Stimulated activated naive B cell treated with anti-CD40 and anti-IgM and Interleukin-4, amounts not matched to agents 10 μg/mL and 1 μg/mL and 100 μg/mL, for 72 hours (primary cell): ENCODE data around the gene FAHD2B.
A peak's percentile ranks its signal among the peaks of the same experiment; 100 is the strongest.
"Not testable (repeated sequence)": the region's sequence is repeated elsewhere in the genome, so short reads cannot be mapped to it uniquely, and the experiment has no call there.

Experiments used
- ATAC-seq, 2 donors: fragments of 150-1000 bp; cut with Tn5 transposase; replicated peaks; 2 replicates each; pipeline ENCODE4 v1.10.0; 2021; ENCODE audit warnings: moderate library complexity in 1 of 2
- DNase-seq: peaks from one replicate; pipeline ENCODE4 v3.0.0; 2021
- H3K27ac Mint-ChIP-seq: one replicate; pipeline ENCODE4 v1.8.0; 2022; ENCODE audit warnings: mild to moderate bottlenecking, mixed read lengths
- H3K27me3 Mint-ChIP-seq, 2 donors: one replicate each; pipeline ENCODE4 v1.8.0; 2022; ENCODE audit warnings: mixed read lengths in 2 of 2
- H3K36me3 Mint-ChIP-seq, 2 donors: one replicate each; pipeline ENCODE4 v1.8.0; 2022; ENCODE audit warnings: mixed read lengths in 2 of 2, mild to moderate bottlenecking in 1 of 2
- H3K4me1 Mint-ChIP-seq, 2 donors: one replicate each; pipeline ENCODE4 v1.8.0; 2022; ENCODE audit warnings: mixed read lengths in 2 of 2, mild to moderate bottlenecking in 1 of 2
- H3K4me3 Mint-ChIP-seq, 2 donors: one replicate each; pipeline ENCODE4 v1.8.0; 2022; ENCODE audit warnings: mild to moderate bottlenecking in 2 of 2, mixed read lengths in 2 of 2, moderate library complexity in 1 of 2
- H3K9me3 Mint-ChIP-seq, 2 donors: one replicate each; pipeline ENCODE4 v1.8.0; 2022; ENCODE audit warnings: mixed read lengths in 2 of 2, mild to moderate bottlenecking in 1 of 2

FAHD2B gene

DNA sequence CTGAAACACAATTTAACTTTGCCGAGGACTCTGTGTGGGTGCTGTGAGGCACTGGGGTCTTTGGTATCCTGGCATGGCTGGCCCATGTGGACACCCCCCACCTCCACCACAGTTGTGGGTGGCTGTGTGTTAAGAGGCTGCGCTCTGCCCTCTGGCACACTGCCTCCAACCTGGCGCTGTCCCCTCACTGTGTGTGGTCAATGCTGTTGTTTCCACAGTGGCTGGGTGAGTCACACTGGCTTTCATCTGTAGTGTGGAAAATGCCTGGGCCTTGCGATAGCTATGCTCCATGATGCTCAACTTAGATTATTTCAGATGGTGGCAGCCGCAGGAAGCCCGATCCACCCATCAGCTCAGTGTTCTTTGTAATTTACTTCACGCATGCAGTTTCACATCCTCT is 9.6 kb downstream of the FAHD2B start:
- not testable (repeated sequence) for H3K4me3 Mint-ChIP-seq, H3K27me3 Mint-ChIP-seq, DNase-seq, H3K4me1 Mint-ChIP-seq, H3K27ac Mint-ChIP-seq, H3K36me3 Mint-ChIP-seq, H3K9me3 Mint-ChIP-seq
- peak; percentile 87 to 97 for ATAC-seq

DNA sequence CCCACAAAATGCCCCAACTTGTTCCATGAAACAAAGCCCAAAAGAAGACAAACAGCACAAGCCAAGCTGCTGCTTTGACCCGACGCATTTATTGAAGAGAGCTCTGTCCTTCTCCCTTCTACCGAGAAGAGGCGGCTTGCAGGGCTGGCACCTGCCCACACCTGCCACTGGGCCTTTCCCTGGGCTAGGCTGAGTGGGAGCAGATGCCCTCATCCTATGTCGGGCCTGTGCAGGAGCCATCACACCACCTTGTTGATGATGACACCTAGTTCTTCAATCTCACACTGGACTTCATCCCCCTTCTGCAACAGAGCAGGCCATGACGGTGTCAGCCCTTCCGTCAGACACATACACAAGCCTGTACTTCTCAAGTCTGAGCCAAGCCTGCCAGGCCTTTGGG is 11.2 kb downstream of the FAHD2B start:
- not testable (repeated sequence) for H3K9me3 Mint-ChIP-seq, ATAC-seq, H3K27me3 Mint-ChIP-seq, H3K4me3 Mint-ChIP-seq, H3K27ac Mint-ChIP-seq, H3K4me1 Mint-ChIP-seq, H3K36me3 Mint-ChIP-seq, DNase-seq

DNA sequence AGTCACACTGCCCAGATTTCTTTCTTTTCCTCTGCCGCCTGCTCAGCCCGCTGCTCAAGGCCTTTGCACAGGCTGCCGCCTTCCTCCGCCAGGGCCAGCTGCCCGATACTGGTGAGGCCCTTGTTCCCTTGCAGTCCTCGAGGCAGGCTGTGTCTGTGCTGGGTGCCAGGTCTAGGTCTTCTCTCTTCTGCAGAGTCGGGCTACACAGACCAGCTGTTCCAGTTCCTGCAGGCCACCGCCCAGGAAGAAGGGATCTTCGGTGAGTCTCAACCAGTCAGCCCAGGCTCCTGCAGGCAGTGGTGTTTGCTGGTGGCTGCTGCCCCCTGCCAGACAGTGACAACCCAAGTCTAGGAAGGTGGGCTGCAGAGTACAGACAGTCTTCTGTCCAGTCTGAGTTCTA is 12.5 kb downstream of the FAHD2B start:
- H3K4me3 Mint-ChIP-seq, H3K4me1 Mint-ChIP-seq, H3K36me3 Mint-ChIP-seq, H3K9me3 Mint-ChIP-seq, DNase-seq, H3K27ac Mint-ChIP-seq, ATAC-seq, H3K27me3 Mint-ChIP-seq: not testable (repeated sequence)

DNA sequence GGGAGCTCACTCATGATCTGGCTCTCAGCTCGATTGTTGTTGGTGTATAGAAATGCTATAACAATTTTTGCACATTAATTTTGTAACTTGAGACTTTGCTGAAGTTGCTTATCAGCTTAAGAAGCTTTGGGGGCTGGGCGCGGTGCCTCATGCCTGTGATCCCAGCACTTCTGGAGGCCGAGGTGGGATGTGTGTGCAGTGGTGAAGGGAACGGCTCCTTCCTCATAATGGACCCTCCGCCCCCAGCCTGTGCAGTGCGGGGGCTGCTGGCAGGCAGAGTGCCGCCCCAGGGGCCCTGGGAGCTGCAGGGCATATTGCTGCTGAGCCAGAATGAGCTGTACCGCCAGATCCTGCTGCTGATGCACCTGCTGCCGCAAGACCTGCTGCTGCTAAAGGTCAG is 13.8 kb downstream of the FAHD2B start:
- DNase-seq, H3K4me1 Mint-ChIP-seq, H3K27ac Mint-ChIP-seq, H3K4me3 Mint-ChIP-seq, ATAC-seq, H3K9me3 Mint-ChIP-seq, H3K27me3 Mint-ChIP-seq, H3K36me3 Mint-ChIP-seq: not testable (repeated sequence)

DNA sequence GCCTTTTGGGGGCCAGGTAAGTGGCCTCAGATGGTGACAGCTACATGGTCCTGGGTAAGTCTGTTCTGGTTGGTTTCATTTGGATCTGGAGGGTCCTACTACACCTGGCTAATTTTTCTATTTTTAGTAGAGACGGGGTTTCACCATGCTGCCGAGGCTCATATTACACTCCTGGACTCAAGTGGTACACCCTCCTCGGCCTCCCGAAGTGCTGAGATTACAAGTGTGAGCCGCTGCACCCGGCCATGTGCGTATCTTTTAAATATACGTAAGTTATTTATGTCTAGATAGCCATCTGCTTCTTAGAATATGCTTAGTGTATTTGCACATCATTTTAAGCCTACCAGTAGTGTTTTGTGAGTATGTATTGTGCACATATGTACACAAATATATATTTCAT is 17.5 kb downstream of the FAHD2B start:
- not testable (repeated sequence) for ATAC-seq, H3K9me3 Mint-ChIP-seq, H3K27me3 Mint-ChIP-seq, H3K4me3 Mint-ChIP-seq, H3K4me1 Mint-ChIP-seq, DNase-seq, H3K27ac Mint-ChIP-seq, H3K36me3 Mint-ChIP-seq

DNA sequence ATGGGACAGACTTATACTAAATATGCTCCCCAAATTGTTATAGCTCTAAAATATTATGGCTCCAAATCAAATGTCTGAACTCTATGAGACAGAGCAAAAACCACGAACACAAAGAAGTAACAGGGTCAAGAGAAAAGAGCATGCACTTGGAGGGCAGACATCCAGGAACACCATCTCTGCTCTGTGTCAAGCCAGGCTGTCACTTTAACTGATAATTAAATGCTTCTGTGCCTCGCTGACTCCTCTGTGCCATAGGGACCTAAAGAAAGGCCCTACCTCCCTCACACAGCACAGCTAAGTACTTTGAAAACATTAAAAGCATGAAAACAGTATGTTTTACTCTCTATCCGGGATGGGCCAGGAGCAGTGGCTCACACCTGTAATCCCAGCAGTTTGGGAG is 23.8 kb downstream of the FAHD2B start:
- H3K4me3 Mint-ChIP-seq, H3K9me3 Mint-ChIP-seq, H3K27ac Mint-ChIP-seq, DNase-seq, H3K4me1 Mint-ChIP-seq, H3K36me3 Mint-ChIP-seq, ATAC-seq: not testable (repeated sequence)
- peaks cover 5 to 13% of the 10 kb centered on the region in 2 donors for H3K27me3 Mint-ChIP-seq

DNA sequence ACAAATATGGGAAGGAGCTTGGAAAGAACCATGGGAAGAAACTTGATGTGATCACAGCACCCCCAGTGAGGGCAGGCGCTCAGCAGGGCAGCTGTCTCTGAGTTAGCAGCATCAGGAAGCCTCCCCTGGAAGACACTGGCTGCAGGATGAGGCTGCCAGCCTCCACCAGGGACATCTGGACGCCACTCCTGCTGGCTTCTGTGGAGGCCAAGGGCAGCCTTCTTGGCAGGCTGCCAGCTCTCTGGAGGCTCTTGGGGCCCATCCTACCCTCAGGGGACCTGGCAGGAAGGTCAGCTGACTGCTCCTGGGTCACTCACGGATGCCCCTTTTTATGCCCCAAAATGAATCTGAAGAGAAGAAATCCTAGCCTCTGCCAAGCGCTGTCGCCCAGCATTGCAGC is 26.0 kb downstream of the FAHD2B start:
- peaks cover 11 to 13% of the 10 kb centered on the region in 2 donors for H3K27me3 Mint-ChIP-seq
- not testable (repeated sequence) for ATAC-seq, H3K36me3 Mint-ChIP-seq, H3K4me3 Mint-ChIP-seq, H3K27ac Mint-ChIP-seq, H3K9me3 Mint-ChIP-seq, DNase-seq, H3K4me1 Mint-ChIP-seq

DNA sequence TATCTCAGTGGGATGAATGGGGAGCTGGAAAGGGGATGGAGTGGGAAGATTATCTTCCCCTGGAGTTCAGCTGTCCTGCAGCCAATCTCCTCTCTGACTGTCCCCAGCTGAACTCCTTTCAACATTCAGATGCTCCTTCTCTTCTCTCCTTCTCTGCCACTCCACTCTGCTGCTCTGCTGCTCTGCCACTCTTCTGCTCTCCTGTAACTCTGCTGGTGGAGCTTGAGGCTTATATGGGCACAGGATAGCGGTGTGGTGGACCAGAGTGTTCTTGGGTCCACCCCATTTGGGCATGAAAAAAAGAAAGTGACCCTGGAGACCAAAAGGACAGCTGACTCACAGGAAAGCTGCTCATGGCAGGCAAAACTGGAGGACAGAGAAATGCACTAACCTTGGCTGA is 26.6 kb downstream of the FAHD2B start:
- Mint-ChIP-seq H3K4me3 (no peak overlapping the region), H3K27me3 (peaks cover 11 to 13% of the 10 kb centered on the region in 2 donors), H3K4me1 (peaks cover 0 to 3% of the 10 kb centered on the region in 2 donors), H3K9me3 (no peaks in the 10 kb centered on the region), H3K27ac (no peak overlapping the region), H3K36me3 (no peaks in the 10 kb centered on the region)
- ATAC-seq = no peak
- DNase-seq = no peak

DNA sequence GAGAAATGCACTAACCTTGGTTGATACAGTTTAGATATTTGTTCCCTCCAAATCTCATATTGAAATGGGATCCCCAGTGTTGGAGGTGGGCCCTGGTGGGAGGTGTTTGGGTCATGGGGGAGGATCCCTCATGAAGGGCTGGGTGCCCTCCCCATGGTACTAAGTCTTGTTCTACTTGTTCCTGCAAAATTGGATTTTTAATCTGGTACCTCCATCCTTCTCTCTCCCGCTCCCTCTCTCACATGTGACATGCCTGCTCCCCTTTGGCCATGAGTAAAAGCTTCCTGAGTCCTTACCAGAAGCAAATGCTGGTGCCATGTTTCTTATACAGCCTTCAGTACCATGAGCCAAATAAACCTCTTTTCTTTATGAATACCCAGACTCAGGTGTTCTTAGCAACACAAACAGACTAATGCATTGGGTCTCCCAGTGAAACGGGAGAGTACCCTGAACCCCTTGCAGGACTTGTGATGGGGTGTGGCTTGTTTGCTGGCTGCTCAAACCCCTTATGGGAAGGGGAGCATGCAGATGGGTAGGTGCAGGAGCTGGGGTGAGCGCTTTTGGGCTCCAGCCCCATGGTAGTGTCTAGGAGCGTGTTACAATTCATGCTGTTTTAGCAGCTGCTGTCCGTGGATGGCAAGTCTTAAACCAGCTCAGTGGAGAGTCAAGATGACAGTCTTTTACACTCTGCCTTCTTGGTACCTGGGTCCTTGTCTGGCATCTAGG is 27.2 kb downstream of the FAHD2B start:
- Mint-ChIP-seq H3K27me3 (peaks cover 11 to 13% of the 10 kb centered on the region in 2 donors), H3K4me3 (no peak overlapping the region), H3K4me1 (peaks cover 0 to 3% of the 10 kb centered on the region in 2 donors), H3K9me3 (no peaks in the 10 kb centered on the region), H3K27ac (no peak overlapping the region), H3K36me3 (no peaks in the 10 kb centered on the region)
- ATAC-seq (peak in 1 of 2 donors; percentile 27), DNase-seq (no peak)

DNA sequence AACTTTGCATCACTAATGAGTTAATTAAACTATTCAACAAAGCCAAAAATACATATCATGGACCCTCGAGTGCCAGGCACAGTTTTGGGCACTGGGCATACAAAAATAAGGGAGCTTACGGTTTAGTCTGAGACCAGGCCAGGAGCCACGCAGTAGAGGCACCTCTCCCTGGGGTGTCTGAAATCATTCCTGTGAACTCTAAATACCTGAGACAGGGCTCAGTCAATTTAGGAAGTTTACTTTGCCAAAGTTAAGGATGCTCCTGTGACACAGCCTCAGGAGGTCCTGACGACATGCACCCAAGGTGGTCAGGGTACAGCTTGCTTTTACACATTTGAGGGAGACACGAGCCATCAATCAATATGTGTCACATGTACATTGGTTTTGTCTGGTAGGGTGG is 28.7 kb downstream of the FAHD2B start:
- not testable (repeated sequence) for H3K4me1 Mint-ChIP-seq, H3K27ac Mint-ChIP-seq, DNase-seq, H3K9me3 Mint-ChIP-seq, ATAC-seq, H3K36me3 Mint-ChIP-seq, H3K4me3 Mint-ChIP-seq
- H3K27me3 Mint-ChIP-seq = peaks cover 11 to 13% of the 10 kb centered on the region in 2 donors

DNA sequence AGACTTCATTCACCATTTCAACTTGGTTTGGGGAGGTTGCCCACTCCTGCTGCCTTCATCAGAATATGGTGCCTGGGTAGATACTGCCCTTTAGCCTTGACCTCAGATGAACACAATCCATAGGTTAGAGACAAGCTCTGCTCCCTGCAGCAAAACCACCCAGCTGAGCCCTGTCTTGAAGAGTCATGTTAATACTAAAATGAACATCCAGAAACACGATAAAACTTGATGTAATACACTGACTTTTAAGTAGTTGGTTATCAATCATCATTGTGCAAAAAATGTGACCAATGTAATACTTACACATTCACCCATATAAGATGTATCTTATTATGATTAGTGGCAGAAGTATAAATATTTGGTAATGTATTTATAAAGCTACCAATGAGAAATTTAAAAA is 32.7 kb downstream of the FAHD2B start:
- H3K27ac Mint-ChIP-seq, H3K4me3 Mint-ChIP-seq, DNase-seq, ATAC-seq, H3K9me3 Mint-ChIP-seq, H3K4me1 Mint-ChIP-seq, H3K36me3 Mint-ChIP-seq, H3K27me3 Mint-ChIP-seq: not testable (repeated sequence)

DNA sequence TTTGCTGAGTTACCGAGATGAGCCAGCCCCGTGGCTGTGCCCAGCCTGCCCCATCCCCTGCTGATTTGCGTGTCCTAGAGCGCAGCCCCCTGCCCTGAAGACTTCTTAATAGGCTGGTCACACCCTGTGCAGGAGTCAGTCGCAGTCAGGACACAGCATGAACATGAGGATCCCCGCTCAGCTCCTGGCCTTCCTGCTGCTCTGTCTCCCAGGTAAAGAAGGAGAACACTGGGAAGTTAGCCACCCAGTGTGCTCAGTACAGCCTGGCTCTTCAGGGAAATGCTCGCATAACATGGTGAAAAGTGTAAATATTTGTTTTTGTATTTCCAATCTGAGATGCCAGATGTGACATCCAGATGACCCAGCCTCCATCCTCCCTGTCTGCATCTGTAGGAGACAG is 34.9 kb downstream of the FAHD2B start:
- not testable (repeated sequence) for DNase-seq, H3K9me3 Mint-ChIP-seq, H3K27ac Mint-ChIP-seq, ATAC-seq, H3K4me1 Mint-ChIP-seq, H3K36me3 Mint-ChIP-seq, H3K4me3 Mint-ChIP-seq, H3K27me3 Mint-ChIP-seq

DNA sequence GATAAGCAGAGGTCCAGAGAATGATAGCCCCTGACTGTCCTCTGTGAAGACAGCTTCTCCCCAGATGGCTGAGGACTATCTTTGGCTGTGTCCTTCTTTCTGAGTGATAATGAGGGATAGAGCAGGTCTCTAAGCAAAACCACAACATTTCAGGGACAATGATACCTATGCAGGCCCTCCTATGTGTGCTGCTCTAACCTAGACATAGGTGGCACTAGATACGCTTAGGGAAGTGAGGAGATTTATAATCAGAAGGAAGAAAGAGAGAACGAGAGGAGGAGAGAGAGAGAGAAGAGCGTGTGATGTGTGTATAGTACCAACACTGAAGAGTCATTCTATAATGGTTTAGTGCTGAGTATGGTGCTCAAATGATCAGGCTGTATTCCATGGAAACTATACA is 38.5 kb downstream of the FAHD2B start:
- not testable (repeated sequence) for ATAC-seq, H3K27me3 Mint-ChIP-seq, H3K27ac Mint-ChIP-seq, H3K9me3 Mint-ChIP-seq, H3K36me3 Mint-ChIP-seq, DNase-seq, H3K4me3 Mint-ChIP-seq, H3K4me1 Mint-ChIP-seq

DNA sequence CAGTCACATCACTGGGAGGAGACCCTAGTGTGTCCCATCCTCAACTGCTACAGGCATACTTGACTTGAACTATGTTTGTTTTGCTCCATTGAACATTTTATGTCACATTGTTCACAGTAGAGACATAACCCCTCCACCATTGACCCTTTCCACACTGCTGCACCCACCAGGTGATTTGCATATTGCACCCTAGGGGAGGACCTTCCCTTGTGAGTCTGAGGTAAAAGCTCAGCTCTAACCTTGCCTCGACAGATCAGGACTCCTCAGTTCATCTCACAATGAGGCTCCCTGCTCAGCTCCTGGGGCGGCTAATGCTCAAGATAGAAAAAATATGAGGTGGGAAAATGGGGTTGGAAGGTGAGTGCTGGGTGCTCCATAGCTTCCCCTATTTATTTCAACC is 44.6 kb downstream of the FAHD2B start:
- not testable (repeated sequence) for H3K36me3 Mint-ChIP-seq, H3K9me3 Mint-ChIP-seq, H3K27me3 Mint-ChIP-seq, H3K27ac Mint-ChIP-seq, DNase-seq, H3K4me3 Mint-ChIP-seq
- peak; percentile 38 to 48 for ATAC-seq
- peaks cover 26 to 44% of the 10 kb centered on the region in 2 donors for H3K4me1 Mint-ChIP-seq

DNA sequence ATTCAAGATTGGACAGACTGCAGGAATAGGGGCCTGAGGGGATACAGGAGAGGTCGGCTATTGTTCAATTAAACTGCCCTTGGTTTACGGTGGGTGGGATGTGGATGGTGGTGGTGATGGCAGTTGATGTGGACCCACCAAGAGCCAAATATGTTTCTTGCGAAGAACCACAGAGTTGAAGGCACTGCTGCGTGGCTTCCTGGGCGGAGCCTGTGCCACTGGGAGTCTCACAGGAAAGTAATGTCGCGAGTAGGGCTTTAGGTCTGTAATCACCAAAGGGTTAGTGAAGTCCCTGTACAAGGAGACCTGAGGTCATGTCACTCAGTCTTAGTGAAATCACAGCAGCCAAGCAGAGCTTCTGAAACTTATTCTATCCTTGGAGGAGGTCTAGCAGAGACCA is 46.2 kb downstream of the FAHD2B start:
- peaks cover 29 to 44% of the 10 kb centered on the region in 2 donors for H3K4me1 Mint-ChIP-seq

DNA sequence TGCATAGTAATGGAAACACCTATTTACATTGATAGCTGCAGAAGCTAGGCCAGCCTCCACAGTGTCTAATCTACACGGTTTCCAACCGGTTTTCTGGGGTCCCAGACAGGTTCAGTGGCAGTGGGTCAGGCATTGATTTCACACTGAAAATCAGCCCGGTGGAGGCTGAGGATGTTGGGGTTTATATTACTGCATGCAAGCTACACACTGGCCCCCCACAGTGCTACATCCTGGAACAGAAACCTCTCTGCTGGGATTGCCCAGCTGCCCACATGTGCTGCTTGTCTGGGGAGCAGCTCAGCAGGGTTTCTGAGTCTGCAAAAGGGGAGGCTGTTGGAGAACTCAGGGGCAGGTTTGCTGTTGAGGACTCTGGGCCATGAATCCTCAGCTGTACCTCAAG is 48.0 kb downstream of the FAHD2B start:
- H3K36me3 Mint-ChIP-seq, H3K9me3 Mint-ChIP-seq, H3K27me3 Mint-ChIP-seq, ATAC-seq, H3K4me3 Mint-ChIP-seq, H3K27ac Mint-ChIP-seq, DNase-seq: not testable (repeated sequence)
- peaks cover 29 to 44% of the 10 kb centered on the region in 2 donors for H3K4me1 Mint-ChIP-seq

More for the DNA sequence above, 46.2 kb downstream of the FAHD2B start:
- Mint-ChIP-seq H3K4me3 (peak overlapping the region; percentile 43 to 47), H3K27ac (peak overlapping the region; percentile 75)
- H3K36me3 Mint-ChIP-seq, H3K27me3 Mint-ChIP-seq, H3K9me3 Mint-ChIP-seq: not testable (repeated sequence)
- peak; percentile 17 for DNase-seq
- peak; percentile 75 to 78 for ATAC-seq
